Esophagus squamous epithelium (tissue), 5 donors: ENCODE data around the gene NEO1. TPM values are rescaled to one million over a fixed set of nuclear protein-coding genes. Genes with fewer than 3 reads are reported as not detected.
"Not testable (repeated sequence)": the region's sequence is repeated elsewhere in the genome, so short reads cannot be mapped to it uniquely, and the experiment has no call there.

Experiments
- DNase-seq: peaks from one replicate; lab custom pipeline; 2025; lab: John Stamatoyannopoulos, UW
- H3K27ac ChIP-seq, 4 donors: fragments of 200-600 bp; sonication (generic); one replicate each; pipeline ENCODE4 v1.5.1; 2016 to 2019; ENCODE audit warnings: mild to moderate bottlenecking in 1 of 4
- H3K27me3 ChIP-seq, 4 donors: fragments of 200-600 bp; sonication (generic); 1 replicate in 3 of 4; 2 replicates in 1 of 4; pipeline versions ENCODE4 v1.5.1 to v1.6.0; 2017 to 2021; ENCODE audit warnings: antibody characterized with exemption in 1 of 4
- H3K36me3 ChIP-seq, 3 donors: fragments of 200-600 bp; sonication (generic); one replicate each; pipeline ENCODE4 v1.5.1; 2016 to 2019
- H3K4me1 ChIP-seq, 3 donors: fragments of 200-600 bp; sonication (generic); one replicate each; pipeline ENCODE4 v1.5.1; 2017 to 2019
- H3K4me3 ChIP-seq, 4 donors: fragments of 200-600 bp; sonication (generic); 1 replicate in 3 of 4; 2 replicates in 1 of 4; pipeline ENCODE4 v1.5.1; 2016 to 2019; ENCODE audit warnings: mild to moderate bottlenecking in 2 of 4, moderate library complexity in 1 of 4
- H3K9me3 ChIP-seq, 3 donors: fragments of 200-600 bp; sonication (generic); one replicate each; pipeline ENCODE4 v1.5.1; 2016 to 2019
- CTCF ChIP-seq, 6 experiments: fragments of 450-650 bp in 4 of 6; fragments of 200-600 bp in 2 of 6; sonication (generic) in 2 of 6; IDR thresholded peaks; one replicate each; pipeline ENCODE4 v1.5.1; 2016 to 2019; ENCODE audit warnings: antibody characterized with exemption in 6 of 6, mild to moderate bottlenecking in 4 of 6, moderate library complexity in 4 of 6
- POLR2A ChIP-seq, 4 donors: fragments of 450-650 bp; IDR thresholded peaks; one replicate each; pipeline ENCODE4 v1.6.1; 2017; ENCODE audit warnings: antibody characterized with exemption in 4 of 4, mild to moderate bottlenecking in 4 of 4, moderate library complexity in 3 of 4
- WGBS, 2 donors: methylation state at CpG; one replicate each; pipeline ENCODE4 v1.1.5; 2018; 5-methylcytosine and 5-hydroxymethylcytosine counted together
- intact Hi-C: fragments of 100-400 bp; cut with DNase I; formaldehyde crosslinking; loops from one replicate; pipeline ENCODE4 v1.15.0; 2022
- total RNA-seq, 4 donors: library from RNA; depleted of rRNA; stranded (reverse); fragments of >200 nt; gene quantifications; one replicate each; pipeline ENCODE4 v1.1.0, GENCODE V29; 2016
- donor health status: DM: yes; HTN: yes; CAD: no.

The NEO1 gene
- total RNA-seq, 4 donors from 2014 or later = 9.2 to 32.0 (median 15.0) TPM

- Histone ChIP-seq H3K27me3 (no peaks in the 10 kb centered on the region), H3K36me3 (no peaks in the 10 kb centered on the region), H3K4me1 (no peaks in the 10 kb centered on the region), H3K27ac (no peak overlapping the region), H3K4me3 (no peak overlapping the region), H3K9me3 (no peaks in the 10 kb centered on the region)
- no peak for DNase-seq
- WGBS, 2 donors = 45 to 55% methylated on average over 2 of the region's 2 CpGs
- TF ChIP-seq POLR2A (IDR thresholded peaks at IDR 0.05) = no peak
- no peak for TF ChIP-seq CTCF (IDR thresholded peaks at IDR 0.05)
- intact Hi-C loops = no loop called here
These were observed 143.8 kb downstream of the NEO1 start for GRCh38 chr15:73196113-73196512.

GRCh38 chr15:73200339-73200738 is 148.1 kb downstream of the NEO1 start:
- H3K4me3 ChIP-seq = no peak overlapping the region
- H3K36me3 ChIP-seq = peaks cover 0 to 5% (median 0%) of the 10 kb centered on the region in 3 donors
- no peaks in the 10 kb centered on the region for H3K4me1 ChIP-seq
- TF ChIP-seq CTCF (IDR thresholded peaks at IDR 0.05) (no peak), POLR2A (IDR thresholded peaks at IDR 0.05) (no peak)
- no peaks in the 10 kb centered on the region for H3K27me3 ChIP-seq
- H3K9me3 ChIP-seq = no peaks in the 10 kb centered on the region
- DNase-seq = no peak
- no peak overlapping the region for H3K27ac ChIP-seq
- intact Hi-C loops = no loop called here
- WGBS, 2 donors = 96 to 100% methylated on average over 2 of the region's 2 CpGs

GRCh38 chr15:73210630-73211029 is 158.4 kb downstream of the NEO1 start:
- TF ChIP-seq CTCF (IDR thresholded peaks at IDR 0.05) = no peak
- no peak for TF ChIP-seq POLR2A (IDR thresholded peaks at IDR 0.05)
- Histone ChIP-seq H3K4me3 (no peak overlapping the region), H3K4me1 (no peaks in the 10 kb centered on the region), H3K27me3 (no peaks in the 10 kb centered on the region), H3K27ac (no peak overlapping the region), H3K36me3 (no peaks in the 10 kb centered on the region), H3K9me3 (no peaks in the 10 kb centered on the region)
- DNase-seq = no peak
- intact Hi-C loops = no loop called here
- 67 to 78% methylated on average over 2 of the region's 2 CpGs for WGBS, 2 donors

- no peaks in the 10 kb centered on the region for H3K36me3 ChIP-seq
- WGBS, 2 donors = 13 to 45% methylated on average over 1 of the region's 1 CpG
- DNase-seq = no peak
- no peaks in the 10 kb centered on the region for H3K27me3 ChIP-seq
- TF ChIP-seq CTCF (IDR thresholded peaks at IDR 0.05) (no peak), POLR2A (IDR thresholded peaks at IDR 0.05) (no peak)
- no peak overlapping the region for H3K4me3 ChIP-seq
- intact Hi-C loops = no loop called here
- no peaks in the 10 kb centered on the region for H3K4me1 ChIP-seq
- H3K27ac ChIP-seq = no peak overlapping the region
- no peaks in the 10 kb centered on the region for H3K9me3 ChIP-seq
These were observed 160.2 kb downstream of the NEO1 start for GRCh38 chr15:73212424-73212823.

- H3K36me3 ChIP-seq, H3K27me3 ChIP-seq, H3K4me1 ChIP-seq, DNase-seq, H3K9me3 ChIP-seq, intact Hi-C loops, H3K4me3 ChIP-seq, H3K27ac ChIP-seq: not testable (repeated sequence)
- 94% methylated on average over 7 of the region's 11 CpGs; no CpG with 5 or more reads in 1 of the 2 donors for WGBS, 2 donors
These were observed 169.2 kb downstream of the NEO1 start for GRCh38 chr15:73221450-73221849.
